Hair follicular keratinocyte (primary cell): ENCODE data around the gene IL12A. TPM values are rescaled to one million over a fixed set of nuclear protein-coding genes. Genes with fewer than 3 reads are reported as not detected.

Experiments used
- total RNA-seq: library from RNA; depleted of rRNA; stranded (reverse); fragments of >200 nt; gene quantifications from 2 replicates; pipeline ENCODE4 v1.2.3, GENCODE V29; 2015

IL12A gene
- 0.23 and 0.42 TPM in 2 replicates for total RNA-seq

GRCh38 chr3:159988617-159989271 lies at the start of gene IL12A:
TSS of gene IL12A (plus strand) at chr3:159988835.

Other genes with a start within 250 kb of the IL12A start
- gene SCHIP1, start 149.0 kb upstream of the IL12A start, total RNA-seq = 0.39 and 3.6 TPM in 2 replicates
- gene C3orf80, start 236.6 kb downstream of the IL12A start, total RNA-seq = not detected in 2 replicates